GM12878 (cell line): ENCODE measurements around the gene OCRL.

Experiments used
- CHD4 ChIP-seq: fragments of 200-600 bp; sonication (generic); IDR thresholded peaks from 2 replicates; pipeline ENCODE4 v1.6.1; 2016; ENCODE audit warnings: mild to moderate bottlenecking
- CTCF ChIP-seq, 3 experiments: IDR thresholded peaks in 2 of 3; conservative IDR thresholded peaks in 1 of 3; 2 replicates each; pipeline ENCODE4 v1.5.1; 2011; ENCODE audit warnings: low read depth in 3 of 3, low read length in 3 of 3, mild to moderate bottlenecking in 3 of 3, control low read depth in 2 of 3, moderate library complexity in 2 of 3, inconsistent platforms in 1 of 3, mixed read lengths in 1 of 3; ENCODE audit not compliant: control insufficient read depth in 2 of 3, insufficient read depth in 1 of 3; ENCODE audit errors: extremely low read depth in 1 of 3
- EZH2 ChIP-seq: IDR thresholded peaks from 2 replicates; pipeline ENCODE4 v1.6.1; 2012; ENCODE audit warnings: low read depth, mild to moderate bottlenecking, control low read depth, inconsistent platforms, low read length, borderline replicate concordance; ENCODE audit not compliant: control insufficient read depth
- HSF1 ChIP-seq: fragments of 150-350 bp; IDR thresholded peaks from 2 replicates; pipeline ENCODE4 v1.6.1; 2014; ENCODE audit warnings: mild to moderate bottlenecking, low read depth, low read length
- POLR2A ChIP-seq: IDR thresholded peaks from 2 replicates; pipeline ENCODE4 v1.6.1; 2011; ENCODE audit warnings: low read depth, mild to moderate bottlenecking, low read length
- POLR2AphosphoS2 ChIP-seq: IDR thresholded peaks from 2 replicates; pipeline ENCODE4 v1.6.1; 2011; ENCODE audit warnings: low read depth, mild to moderate bottlenecking, low read length, improper control_type of control experiment, moderate library complexity
- RBBP5 ChIP-seq: fragments of 200-600 bp; sonication (generic); conservative IDR thresholded peaks from 2 replicates; pipeline ENCODE4 v1.6.1; 2016
- RFX5 ChIP-seq: IDR thresholded peaks from 2 replicates; pipeline ENCODE4 v1.6.1; 2011; ENCODE audit warnings: low read depth, low read length, improper control_type of control experiment
- SRF ChIP-seq, 2 experiments: IDR thresholded peaks; 2 replicates each; pipeline ENCODE4 v1.6.1; 2011; ENCODE audit warnings: low read depth in 2 of 2, low read length in 2 of 2, mild to moderate bottlenecking in 1 of 2, moderate library complexity in 1 of 2
- SUPT20H ChIP-seq: IDR thresholded peaks from 2 replicates; pipeline ENCODE4 v1.6.1; 2011; ENCODE audit warnings: low read depth, mild to moderate bottlenecking, low read length, moderate library complexity, borderline replicate concordance; ENCODE audit not compliant: control insufficient read depth
- TAF1 ChIP-seq: IDR thresholded peaks from 2 replicates; pipeline ENCODE4 v1.6.1; 2011; ENCODE audit warnings: mild to moderate bottlenecking, low read depth, low read length, borderline replicate concordance
- YBX1 ChIP-seq: fragments of 450-650 bp; IDR thresholded peaks from 2 replicates; pipeline ENCODE4 v1.6.1; 2016; ENCODE audit warnings: antibody characterized with exemption
- TF ChIP-seq, protein P1 (sequence below): IDR thresholded peaks from 2 replicates; pipeline ENCODE4 v1.6.1; 2012; ENCODE audit warnings: mild to moderate bottlenecking, low read depth, low read length
- TF ChIP-seq, protein P2 (sequence below): fragments of 150-350 bp; IDR thresholded peaks from 2 replicates; pipeline ENCODE4 v1.6.1; 2016; ENCODE audit warnings: low read depth, low read length

GRCh38 chrX:129608496-129608895 is 68.4 kb downstream of the OCRL start:
- TF ChIP-seq SUPT20H, result no peak
- TF ChIP-seq YBX1, result no peak
- no peak for TF ChIP-seq CTCF (IDR thresholded peaks at IDR 0.05 in 2 of 3, conservative IDR thresholded peaks at IDR 0.05 in 1 of 3; ENCODE audit: control insufficient read depth in 2 of 3, extremely low read depth in 1 of 3, insufficient read depth in 1 of 3, low read depth in 3 of 3, low read length in 3 of 3)
- TF ChIP-seq HSF1, result no peak
- TF ChIP-seq POLR2A, result no peak
- TF ChIP-seq, protein P1, sequence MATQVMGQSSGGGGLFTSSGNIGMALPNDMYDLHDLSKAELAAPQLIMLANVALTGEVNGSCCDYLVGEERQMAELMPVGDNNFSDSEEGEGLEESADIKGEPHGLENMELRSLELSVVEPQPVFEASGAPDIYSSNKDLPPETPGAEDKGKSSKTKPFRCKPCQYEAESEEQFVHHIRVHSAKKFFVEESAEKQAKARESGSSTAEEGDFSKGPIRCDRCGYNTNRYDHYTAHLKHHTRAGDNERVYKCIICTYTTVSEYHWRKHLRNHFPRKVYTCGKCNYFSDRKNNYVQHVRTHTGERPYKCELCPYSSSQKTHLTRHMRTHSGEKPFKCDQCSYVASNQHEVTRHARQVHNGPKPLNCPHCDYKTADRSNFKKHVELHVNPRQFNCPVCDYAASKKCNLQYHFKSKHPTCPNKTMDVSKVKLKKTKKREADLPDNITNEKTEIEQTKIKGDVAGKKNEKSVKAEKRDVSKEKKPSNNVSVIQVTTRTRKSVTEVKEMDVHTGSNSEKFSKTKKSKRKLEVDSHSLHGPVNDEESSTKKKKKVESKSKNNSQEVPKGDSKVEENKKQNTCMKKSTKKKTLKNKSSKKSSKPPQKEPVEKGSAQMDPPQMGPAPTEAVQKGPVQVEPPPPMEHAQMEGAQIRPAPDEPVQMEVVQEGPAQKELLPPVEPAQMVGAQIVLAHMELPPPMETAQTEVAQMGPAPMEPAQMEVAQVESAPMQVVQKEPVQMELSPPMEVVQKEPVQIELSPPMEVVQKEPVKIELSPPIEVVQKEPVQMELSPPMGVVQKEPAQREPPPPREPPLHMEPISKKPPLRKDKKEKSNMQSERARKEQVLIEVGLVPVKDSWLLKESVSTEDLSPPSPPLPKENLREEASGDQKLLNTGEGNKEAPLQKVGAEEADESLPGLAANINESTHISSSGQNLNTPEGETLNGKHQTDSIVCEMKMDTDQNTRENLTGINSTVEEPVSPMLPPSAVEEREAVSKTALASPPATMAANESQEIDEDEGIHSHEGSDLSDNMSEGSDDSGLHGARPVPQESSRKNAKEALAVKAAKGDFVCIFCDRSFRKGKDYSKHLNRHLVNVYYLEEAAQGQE, result no peak
- TF ChIP-seq RFX5, result no peak
- no peak for TF ChIP-seq EZH2
- TF ChIP-seq, protein P2, sequence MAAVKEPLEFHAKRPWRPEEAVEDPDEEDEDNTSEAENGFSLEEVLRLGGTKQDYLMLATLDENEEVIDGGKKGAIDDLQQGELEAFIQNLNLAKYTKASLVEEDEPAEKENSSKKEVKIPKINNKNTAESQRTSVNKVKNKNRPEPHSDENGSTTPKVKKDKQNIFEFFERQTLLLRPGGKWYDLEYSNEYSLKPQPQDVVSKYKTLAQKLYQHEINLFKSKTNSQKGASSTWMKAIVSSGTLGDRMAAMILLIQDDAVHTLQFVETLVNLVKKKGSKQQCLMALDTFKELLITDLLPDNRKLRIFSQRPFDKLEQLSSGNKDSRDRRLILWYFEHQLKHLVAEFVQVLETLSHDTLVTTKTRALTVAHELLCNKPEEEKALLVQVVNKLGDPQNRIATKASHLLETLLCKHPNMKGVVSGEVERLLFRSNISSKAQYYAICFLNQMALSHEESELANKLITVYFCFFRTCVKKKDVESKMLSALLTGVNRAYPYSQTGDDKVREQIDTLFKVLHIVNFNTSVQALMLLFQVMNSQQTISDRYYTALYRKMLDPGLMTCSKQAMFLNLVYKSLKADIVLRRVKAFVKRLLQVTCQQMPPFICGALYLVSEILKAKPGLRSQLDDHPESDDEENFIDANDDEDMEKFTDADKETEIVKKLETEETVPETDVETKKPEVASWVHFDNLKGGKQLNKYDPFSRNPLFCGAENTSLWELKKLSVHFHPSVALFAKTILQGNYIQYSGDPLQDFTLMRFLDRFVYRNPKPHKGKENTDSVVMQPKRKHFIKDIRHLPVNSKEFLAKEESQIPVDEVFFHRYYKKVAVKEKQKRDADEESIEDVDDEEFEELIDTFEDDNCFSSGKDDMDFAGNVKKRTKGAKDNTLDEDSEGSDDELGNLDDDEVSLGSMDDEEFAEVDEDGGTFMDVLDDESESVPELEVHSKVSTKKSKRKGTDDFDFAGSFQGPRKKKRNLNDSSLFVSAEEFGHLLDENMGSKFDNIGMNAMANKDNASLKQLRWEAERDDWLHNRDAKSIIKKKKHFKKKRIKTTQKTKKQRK, result no peak
- TF ChIP-seq RBBP5, result no peak
- no peak for TF ChIP-seq CHD4
- TF ChIP-seq TAF1, result no peak
- no peak for TF ChIP-seq SRF (IDR thresholded peaks at IDR 0.05; ENCODE audit: low read depth in 2 of 2, low read length in 2 of 2)
- TF ChIP-seq POLR2AphosphoS2, result no peak
